Thyroid gland (tissue), 4 donors: ENCODE results near the gene RIMBP2.

ENCODE experiments used
- POLR2A ChIP-seq, 2 donors: fragments of 450-650 bp; IDR thresholded peaks; one replicate each; pipeline ENCODE4 v1.6.1; 2017; ENCODE audit warnings: antibody characterized with exemption in 2 of 2, mild to moderate bottlenecking in 2 of 2, moderate library complexity in 1 of 2
- TF ChIP-seq, protein P1 (sequence below), 6 experiments: fragments of 200-600 bp in 3 of 6; fragments of 450-650 bp in 3 of 6; sonication (generic) in 3 of 6; IDR thresholded peaks; one replicate each; pipeline ENCODE4 v1.5.1; 2016 to 2019; ENCODE audit warnings: antibody characterized with exemption in 6 of 6, mild to moderate bottlenecking in 2 of 6, inconsistent platforms in 1 of 6, moderate library complexity in 1 of 6

DNA sequence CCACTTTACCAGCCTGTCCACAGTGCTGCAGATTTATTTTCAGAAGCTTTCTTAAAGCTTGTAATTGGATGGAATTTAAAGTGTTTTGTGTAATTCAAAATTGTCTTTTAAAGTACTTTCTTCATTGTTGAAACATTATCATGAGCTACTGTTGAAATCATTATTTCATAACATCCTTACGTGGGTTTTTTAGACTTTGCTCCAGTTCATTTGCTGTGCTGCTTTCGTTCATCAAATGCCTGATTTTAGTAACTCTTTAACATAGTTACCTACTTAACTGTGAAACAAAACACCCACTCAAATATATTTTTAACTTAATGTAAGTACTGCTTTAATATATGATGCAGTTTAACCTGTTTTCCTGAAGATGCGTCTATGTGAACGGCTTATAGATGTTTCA lies 330.9 kb downstream of the RIMBP2 start:
- TF ChIP-seq, protein P1, sequence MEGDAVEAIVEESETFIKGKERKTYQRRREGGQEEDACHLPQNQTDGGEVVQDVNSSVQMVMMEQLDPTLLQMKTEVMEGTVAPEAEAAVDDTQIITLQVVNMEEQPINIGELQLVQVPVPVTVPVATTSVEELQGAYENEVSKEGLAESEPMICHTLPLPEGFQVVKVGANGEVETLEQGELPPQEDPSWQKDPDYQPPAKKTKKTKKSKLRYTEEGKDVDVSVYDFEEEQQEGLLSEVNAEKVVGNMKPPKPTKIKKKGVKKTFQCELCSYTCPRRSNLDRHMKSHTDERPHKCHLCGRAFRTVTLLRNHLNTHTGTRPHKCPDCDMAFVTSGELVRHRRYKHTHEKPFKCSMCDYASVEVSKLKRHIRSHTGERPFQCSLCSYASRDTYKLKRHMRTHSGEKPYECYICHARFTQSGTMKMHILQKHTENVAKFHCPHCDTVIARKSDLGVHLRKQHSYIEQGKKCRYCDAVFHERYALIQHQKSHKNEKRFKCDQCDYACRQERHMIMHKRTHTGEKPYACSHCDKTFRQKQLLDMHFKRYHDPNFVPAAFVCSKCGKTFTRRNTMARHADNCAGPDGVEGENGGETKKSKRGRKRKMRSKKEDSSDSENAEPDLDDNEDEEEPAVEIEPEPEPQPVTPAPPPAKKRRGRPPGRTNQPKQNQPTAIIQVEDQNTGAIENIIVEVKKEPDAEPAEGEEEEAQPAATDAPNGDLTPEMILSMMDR (IDR thresholded peaks at IDR 0.05) = no peak
- TF ChIP-seq POLR2A (IDR thresholded peaks at IDR 0.05) = no peak
